Muscle of back (tissue), 11 donors: ENCODE measurements around the gene LMNTD2. TPM values are rescaled to one million over a fixed set of nuclear protein-coding genes. Genes with fewer than 3 reads are reported as not detected.

Source experiments
- DNase-seq, 3 donors: peaks; one replicate each; pipeline versions ENCODE4 v3.0.0 to v3.0.0-alpha.2; 2013
- polyA plus RNA-seq, 10 donors: library from polyadenylated mRNA; unstranded; fragments of 120-200 nt; gene quantifications; one replicate each; pipeline ENCODE4 v1.2.1, GENCODE V29; 2013; ENCODE audit not compliant: insufficient read length in 10 of 10

LMNTD2 gene
- polyA plus RNA-seq, 10 donors = 0.17 to 1.1 (median 0.44) TPM

DNA sequence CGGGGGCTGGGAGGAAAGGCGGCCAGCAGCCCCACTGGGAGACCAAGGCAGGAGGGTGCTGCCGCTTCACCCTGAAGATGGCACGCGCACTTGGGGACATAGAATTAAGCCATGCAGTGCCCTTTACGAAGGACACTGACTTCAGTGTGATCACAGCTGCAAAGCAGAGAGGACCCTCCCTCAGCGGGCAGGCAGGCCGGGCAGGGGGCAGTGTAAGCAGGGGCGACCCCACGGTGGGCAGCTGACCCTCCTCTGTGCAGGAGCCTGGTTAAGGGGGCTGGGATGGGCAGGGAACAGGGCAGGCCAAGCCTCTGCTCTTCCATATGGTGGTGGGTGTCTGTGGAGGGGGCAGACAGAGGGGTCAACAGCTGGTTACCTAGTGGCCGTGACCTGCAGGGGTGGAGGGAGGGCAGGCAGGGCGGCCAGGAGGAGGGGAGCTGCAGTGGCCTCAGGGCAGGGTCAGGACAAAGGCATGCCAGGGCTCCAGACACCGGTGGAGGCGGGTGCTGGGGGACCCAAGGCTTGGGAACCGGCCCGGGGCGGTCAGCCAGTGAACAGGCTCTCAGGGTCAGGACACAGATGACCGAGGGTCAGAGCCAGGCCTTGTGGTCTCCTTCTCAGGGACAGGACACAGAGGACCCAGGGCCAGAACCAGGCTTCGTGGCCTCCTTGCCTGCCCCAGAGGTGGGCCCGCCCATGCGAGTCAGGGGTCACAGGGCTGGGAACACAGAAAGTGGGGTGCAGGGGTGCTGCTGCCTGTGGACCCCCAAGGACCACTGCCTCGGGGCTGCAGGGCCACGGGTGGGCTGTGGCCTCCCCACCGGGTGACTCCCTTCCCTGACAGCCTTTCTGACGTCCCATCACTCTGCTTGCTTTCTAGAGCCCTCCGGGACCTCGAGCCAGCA lies 7.2 kb downstream of the LMNTD2 start:
- no peak for DNase-seq

DNA sequence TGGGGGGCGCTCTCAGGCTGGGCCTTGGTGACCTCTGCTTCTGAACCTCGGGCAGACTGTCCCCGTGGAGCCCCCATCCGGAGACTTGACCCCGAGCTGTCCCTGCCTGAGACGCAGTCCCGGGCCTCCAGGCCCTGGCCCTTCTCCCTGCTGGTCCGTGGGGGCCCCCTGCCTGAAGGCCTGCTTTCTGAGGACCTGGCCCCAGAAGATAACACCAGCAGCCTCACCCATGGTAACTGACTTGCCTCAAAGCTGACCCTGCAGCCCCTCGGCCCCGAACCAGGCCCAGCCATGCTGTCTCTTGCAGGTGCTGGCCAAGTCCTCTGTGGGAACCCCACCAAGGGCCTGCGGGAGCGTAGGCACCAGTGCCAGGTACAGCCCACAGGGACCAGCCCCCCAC lies 8.9 kb downstream of the LMNTD2 start:
- DNase-seq = no peak

DNA sequence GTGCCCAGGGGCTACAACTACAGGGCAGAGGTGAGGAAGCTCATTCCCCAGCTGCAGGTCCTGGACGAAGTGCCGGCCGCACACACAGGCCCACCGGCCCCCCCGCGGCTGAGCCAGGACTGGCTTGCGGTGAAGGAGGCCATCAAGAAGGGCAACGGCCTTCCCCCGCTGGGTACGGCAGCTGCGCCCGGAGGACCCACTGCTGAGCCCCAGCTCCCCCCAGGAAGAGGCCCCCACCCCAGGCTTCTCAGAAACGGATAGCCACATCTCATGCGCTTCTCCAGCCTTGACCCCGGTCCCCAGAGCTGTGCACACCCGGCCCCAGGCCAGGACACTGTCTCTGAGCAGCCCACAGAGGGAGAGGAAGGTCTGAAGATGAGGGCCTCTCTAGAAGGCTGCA lies 9.4 kb downstream of the LMNTD2 start:
- DNase-seq = no peak

DNA sequence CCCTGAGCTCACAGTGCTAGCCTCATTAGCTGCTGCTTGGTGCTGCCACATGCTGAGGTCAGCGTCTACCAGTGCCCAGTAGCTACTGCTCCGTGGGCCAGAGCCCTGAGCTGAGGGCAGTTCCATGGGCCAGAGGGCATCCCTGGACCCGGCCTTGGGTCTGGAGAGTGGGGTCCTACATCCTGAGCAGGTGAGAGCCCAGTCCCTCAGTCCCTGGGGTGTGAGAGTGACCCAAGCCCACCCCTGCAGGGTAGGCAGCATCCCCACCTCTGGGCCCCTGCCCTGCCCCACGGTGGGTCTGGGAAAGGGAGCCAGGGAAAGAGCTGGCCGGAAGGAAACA lies 9.8 kb downstream of the LMNTD2 start:
- DNase-seq = no peak

DNA sequence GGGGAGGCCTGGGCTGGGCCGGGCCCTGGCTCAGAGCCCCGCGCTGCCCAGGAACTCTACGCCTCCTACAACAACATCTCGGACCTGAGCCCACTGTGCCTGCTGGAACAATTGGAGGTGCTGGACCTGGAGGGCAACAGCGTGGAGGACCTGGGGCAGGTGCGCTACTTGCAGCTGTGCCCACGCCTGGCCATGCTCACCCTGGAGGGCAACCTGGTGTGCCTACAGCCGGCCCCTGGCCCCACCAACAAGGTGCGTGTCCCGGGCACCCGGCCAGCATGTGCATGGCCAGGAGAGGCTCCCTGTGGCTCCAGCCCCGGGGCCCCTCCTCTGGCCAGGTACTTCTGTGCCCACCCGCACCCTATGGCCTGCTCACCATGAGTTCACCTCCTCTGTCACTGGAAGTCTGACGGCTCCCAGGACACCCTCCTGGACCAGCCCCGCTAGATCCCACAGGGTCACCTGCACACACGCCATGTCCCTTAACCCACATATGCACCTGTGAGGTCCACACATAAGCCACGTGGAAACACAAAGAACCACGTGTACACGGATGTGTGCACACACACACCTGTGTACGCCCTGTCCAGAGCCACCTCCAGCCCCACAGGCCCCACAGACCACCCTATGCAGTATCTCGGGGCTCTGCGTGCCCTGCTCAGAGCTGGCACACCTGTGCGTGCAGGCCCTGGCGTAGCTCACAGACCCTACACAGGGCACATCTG lies 10.4 kb downstream of the LMNTD2 start:
- DNase-seq = no peak

DNA sequence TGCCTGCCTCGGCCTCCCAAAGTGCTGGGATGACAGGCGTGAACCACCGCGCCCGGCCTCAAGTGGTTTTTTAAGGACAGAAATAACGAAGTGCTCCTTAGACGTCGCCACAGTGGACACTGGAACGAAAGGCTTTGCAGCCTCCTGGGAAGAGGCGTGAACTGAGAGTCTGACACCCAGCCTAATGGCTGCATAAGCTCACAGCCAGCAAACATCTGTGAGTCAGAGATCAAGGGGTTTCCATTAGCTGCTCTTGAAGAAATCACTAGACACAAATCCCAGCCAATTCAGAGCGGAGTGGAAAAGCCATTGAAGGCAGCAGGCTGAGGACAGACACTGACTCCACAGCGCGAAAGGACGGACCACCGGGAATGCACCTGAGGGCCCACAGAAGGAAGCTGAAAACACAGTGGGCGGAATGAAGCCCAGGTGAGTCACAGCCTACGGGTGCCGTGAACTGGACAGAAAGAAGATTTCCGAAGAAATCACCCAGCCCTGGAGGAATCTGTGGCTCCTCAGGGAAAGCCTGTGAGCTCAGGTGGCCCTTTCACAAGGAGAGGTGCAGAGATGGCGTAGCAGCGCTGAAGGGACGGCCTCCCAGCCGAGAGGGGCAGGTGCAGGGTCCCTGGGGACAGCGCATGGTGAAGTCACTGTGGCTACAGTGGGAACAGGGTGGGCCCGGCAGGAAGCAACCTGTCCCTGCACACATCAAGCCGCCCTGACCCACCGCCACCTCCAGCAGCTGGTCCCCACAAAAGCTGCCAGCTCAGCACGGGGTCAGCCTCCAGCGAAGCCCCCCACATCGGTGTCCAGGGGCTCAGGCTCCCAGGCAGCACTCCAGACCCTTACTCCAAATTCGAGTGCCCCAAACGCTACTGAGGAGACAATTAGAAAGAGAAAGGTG lies 11.6 kb downstream of the LMNTD2 start:
- no peak for DNase-seq

DNA sequence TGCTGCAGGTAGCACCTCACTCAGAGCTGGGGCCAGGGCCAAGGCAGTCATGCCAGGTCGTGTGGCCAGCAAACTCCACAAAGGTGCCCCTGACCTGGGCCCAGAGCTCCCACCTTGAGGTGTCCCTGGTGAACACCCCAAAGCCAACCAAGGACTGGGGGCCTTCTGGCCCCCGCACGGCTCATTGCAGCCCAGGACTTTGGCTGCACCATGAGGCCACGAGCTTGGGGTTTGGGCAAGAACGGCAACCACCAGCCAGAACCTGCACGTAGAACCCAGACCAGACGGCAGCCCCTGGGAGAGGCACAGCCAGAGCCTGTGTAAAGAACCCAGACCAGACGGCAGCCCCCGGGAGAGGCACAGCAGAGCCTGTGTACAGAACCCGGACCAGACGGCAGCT lies 15.4 kb downstream of the LMNTD2 start:
- no peak for DNase-seq

DNA sequence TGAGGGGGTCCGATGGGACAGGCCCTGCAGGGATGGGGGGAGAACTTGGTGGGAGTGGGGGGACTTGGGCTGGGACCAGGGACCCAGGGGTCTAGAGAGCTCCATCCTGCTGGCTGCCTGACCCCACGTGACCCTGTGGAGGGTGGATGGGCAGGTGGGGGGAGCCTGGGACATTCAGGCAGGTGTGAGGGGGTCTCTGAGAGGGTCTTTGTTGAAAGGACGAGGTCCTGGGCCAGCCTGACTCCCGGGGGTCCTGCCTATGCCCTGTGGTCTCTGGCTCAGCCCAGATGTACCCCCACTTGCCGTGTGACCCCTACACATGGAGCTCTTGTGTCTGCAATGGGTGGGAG lies 15.7 kb downstream of the LMNTD2 start:
- DNase-seq = no peak

DNA sequence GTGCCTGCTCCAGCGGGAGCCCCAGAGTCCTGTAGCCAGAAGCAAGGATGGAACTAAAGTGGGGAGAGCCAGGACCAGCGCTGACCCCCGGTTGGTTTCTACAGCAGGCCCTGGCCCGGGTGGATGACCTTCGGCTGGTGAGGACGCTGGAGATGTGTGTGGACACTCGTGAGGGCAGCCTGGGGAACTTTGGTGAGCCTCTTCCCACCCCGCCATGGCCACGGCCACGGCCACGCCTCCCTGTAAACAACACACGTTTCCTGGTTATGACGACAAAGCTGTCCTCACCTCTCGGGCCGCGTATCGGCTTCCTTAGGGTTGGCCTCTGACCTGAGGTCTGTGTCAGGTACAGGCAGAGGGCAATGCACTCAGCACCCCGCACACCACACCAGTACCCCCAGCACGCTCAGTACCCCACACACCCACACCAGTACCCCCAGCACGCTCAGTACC lies 19.1 kb downstream of the LMNTD2 start:
- no peak for DNase-seq

DNA sequence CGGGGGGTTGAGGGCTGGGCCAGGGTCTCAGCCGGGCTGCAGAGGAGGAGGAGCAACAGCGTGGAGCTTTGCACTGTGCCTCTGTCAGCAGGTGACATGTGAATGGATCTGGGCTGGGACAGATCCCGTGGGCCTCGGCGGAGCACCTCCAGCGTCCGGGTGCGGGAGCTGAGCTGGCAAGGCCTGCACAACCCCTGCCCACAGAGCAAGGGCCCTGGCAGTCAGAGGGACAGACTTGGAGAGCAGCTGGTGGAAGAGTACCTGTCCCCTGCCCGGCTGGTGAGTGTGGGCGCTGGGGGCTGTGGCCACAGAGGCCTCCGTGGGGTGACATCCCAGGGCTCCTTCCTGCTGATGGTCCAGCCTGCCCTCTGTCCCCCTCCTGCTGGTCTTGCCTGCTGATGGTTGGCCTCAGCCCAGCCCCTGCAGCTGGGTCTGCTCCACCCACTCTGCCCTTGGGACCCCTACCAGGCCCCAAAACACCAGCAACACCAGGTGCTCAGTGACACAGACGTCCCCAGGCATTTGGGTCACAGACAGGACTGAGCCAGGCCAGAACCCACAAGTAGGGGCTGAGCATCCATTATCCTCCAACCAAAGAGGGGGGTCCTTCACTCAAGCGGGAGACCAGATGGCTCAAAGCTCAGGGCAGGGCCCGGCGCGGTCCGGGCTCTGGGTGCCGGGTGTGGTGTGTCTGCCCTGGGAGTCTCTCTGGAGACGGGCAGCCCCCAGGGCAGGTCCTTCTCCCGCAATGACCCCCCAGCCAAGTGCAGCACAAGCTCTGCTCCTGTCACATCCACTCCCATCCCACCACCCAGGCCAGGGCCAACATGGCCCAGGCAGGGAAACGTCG lies 19.7 kb downstream of the LMNTD2 start:
- DNase-seq = no peak

DNA sequence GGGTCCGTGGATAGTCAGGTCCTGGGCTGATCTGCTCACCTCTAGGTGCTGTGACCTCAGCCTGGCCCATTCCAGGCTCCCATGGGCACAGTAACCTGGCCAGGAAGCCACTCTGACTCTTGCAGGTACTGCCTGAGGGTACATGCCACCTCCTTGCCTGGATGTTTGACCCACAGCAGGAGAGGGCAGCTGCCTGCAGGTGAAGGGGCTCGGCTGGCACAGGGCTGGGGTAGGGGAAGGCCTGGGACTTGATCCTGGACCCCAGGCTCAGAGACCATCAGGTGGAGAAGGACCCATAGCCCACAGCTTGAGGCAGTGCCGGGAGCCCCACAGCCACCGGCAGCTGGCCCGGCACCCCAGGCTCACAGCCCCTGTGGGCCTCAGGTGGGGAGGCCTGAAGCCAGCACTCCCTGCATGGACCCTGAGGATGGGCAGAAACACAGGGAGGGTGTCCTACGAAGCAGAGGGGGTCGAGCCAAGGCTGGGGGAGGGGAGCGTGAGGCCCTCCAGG lies 20.5 kb downstream of the LMNTD2 start:
- no peak for DNase-seq

DNA sequence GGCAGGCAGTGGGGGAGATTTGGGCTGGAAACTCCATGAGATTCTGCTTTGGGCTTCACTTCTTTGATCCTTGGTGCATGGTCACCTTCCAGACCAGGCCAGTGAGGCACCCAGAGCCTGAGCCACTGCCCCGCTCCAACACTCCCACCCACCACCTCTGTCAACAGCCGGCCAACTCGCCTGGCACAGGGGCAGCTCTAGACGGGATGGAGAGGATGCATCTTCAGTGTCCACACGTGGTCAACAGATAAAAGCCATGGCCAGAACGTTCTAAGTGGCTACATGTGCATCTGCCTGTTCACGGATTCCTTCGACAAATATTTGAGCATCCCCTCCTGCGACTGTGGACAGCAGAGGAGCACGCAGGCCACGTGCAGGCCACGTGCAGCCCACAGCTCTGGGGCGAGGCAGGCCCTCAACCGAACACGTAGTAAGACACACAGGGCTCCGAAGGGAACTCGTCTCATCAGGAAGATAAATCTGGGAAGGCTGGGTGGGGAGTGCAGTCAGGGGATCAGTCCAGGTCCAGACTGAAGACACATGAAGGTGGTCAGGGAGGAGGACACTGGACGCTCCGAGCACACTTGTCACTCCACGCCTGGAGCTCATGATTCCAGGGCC lies 22.0 kb downstream of the LMNTD2 start:
- no peak for DNase-seq

DNA sequence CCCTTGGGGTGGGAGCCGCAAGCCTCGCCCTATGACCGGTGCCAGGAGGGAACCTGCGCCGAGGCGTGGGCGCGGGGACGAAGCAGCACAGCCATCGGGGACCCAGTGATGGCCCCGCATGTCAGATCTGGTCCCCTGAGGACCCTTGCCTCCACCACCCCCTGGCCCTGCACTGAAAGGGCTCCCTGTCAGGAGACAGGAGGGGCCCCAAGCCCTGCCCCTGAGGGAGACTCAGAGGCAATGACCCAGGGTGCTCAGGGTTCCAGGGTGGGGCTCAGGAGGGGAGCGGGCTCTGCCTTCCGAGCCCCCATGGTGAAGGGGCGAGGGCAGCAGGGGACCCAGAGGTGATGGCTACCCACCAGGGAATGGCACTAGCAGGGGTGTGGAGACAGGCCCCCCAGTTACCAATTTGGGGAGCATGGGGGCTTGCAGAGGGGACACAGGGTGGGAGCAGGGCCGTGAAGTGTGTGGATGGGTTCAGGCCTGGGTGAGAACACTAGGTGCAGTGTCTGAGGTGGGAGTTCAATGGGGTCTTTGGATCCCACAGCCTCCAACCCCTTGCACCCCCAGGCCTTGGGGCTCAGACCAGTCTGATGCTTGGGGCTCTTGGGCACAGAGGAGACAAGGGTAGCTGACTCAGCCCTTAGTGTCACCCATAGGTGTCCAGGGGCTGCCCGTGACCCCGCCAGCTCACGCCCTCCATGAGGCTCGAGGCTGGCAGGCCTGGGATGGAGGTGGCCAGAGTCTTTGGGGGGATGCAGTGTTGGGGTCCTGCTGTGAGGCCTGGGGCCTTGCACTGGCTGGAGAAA lies 22.7 kb downstream of the LMNTD2 start:
- DNase-seq = no peak

DNA sequence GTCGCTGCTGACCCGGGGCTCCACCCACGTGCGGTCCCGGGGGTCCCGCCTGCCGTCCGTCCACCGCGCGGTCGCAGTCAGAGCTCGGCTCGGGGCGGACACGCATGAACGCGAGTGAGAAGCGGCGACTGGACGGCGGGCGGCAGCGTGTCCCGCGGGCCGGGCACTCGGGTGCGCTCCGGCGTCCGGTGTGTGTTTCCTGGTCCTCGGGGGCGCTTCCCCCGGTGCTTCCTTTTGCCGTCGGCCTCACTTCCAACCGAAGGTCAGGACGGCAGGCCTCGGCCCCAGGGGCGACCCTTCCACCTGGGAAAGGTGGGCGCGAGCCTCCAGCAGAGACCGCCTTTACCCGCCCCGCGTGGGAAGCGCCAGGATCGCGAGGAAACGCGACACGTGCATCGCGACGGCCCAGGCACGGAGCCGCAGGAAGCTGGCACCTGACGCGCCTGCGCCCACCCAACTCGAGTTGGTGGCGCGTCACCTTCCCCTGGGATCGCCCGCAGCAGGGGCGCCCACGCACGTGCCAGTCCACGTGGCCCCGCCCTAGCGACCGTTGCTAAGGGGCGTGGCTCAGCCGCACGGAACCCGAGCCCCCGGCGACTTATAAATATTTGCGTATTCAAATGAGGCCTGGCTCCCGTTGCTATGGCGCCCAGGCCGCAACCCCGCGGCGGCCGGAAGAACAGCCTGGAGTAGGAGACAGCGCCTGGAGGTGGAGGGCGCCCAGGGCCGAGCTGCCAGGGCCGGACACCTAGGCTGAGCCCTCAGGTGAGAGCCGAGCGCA lies 23.5 kb downstream of the LMNTD2 start, which contains the start of gene LRRC56:
Gene LRRC56 (plus strand): TSS at position 687 of the 781 bp plus-strand sequence. CDS start 3,158 bp downstream, outside the sequence.
- DNase-seq = peak; percentile 47 to 79 (median 66)

DNA sequence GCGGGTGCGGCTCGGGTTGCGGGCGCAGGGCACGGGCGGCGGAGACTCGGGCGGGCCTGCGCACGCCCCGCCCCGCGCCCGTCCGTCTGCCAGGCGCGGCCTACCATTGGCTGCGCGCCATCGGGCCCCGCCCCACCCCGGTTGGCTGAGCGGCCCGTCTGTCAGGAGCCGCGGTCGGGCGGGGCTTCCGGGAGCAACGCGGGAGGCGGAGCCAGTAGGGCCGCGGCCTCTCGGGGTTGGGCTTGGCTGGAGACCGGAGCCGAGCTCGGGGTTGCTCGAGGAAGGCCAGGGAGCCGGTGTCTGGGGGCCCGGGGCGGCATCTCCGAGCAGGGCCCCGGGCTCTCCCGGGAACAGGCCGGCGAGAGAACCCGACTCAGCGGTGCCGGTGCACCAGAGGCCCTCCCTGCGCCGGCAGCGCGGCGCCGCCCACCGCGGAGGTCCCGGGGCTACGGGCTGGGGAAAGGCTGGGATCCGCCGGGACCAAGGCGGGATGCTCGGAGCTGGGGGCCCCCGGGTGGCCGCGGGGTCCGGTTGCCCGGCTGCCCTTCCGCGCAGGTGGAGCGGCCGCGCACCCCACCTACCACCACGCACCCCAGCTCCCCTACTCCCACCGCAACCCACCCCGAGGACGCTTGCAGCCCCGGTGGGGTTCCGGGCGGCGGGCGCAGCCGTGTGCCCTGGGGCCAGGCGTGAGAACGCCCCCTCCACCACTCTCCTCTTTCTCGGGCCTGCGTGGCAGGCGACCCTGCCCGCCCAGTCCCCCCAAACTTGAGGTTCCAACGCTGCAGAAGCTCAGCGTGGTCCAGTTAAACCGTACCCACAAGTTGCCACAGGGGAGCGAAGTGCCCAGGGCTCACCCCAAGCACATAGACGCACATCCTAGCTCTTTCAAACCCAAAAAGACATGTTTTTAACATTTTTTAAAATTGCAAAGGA lies 24.8 kb downstream of the LMNTD2 start, which contains the start of gene HRAS:
Gene HRAS (minus strand): TSS at position 58 of the 936 bp plus-strand sequence.
- peak; percentile 94 to 97 (median 95) for DNase-seq

DNA sequence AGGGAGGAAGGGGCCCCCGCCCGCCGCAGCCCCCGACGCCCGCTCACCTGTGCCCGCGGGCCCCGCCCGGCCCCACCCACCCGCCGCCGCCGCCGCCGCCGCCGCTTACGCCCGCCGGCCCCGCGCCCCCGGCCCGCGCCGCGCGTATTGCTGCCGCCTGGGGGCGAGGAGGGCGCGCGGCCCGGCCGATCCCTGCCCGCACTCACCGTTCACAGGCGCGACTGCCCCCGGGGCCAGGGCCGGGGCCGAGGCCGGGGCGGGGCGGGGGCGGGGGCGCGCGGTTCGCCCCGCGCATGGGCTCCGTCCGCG lies 25.4 kb downstream of the LMNTD2 start:
- DNase-seq = no peak

DNA sequence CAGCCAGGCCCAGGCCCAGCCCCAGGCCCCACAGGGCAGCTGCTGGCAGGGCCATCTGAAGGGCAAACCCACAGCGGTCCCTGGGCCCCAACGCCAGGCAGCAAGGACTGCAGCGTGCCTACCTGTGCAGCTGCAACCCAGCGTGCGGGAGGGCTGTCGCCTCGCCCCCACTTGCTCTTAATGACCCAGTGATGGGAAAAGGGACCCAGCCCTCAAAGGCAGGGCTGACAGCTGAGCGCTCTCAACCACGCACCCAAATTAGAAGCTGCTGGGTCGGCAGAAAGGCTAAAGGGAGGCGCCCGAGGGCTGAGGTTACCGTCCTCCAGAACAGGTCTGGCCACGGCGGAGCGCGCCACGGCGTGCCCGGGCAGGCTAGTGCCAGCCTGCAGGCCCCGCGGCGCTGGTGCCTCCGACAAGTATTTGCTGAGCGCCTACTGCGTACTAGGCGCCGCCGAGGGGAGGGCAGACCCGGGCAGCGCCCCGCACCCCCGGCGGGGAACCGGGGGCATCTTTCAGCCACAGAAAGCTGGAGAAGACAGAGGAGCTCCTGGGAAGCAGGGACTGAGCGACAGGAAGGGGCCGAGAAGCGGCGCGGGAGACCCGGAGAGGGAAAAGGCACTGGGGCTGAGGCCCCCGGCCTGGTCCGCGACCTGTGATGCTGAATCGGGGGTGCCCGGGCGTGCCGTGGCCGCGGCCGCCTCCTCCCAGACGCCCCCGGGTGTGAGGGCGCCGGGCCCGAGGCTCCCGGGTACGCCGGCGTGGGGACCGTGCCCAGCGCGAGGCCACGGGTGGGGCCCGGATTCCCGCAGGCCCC lies 25.9 kb downstream of the LMNTD2 start:
- peak in 2 of 3 donors; percentile 34 to 56 for DNase-seq
